ENCODE measurements around the gene PEAK1. TPM values are rescaled to one million over a fixed set of nuclear protein-coding genes. Genes with fewer than 3 reads are reported as not detected.

PEAK1 gene
- total RNA-seq, 4 donors from 2014 or later = 91.8 to 170 (median 123) TPM

DNA sequence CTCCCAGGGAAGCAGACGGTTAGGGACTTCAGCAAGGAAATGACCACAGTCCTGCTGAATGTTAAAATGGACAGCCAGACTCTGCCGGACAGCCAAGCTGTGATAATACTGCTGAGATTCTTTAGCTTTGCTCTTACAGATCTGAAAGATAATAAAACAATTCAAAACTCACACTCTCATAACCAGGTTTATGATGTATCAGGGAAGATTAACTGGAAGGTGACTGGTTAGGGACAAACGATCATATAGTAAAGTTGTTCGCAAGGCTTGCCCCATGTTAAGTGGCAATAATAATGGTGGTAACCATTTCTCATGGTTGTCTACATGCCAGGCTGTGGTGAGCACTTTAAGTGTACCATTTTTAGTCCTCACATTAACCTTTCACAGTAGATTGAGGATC lies 304.7 kb downstream of the PEAK1 start:
- no peak for DNase-seq (ENCODE audit: extremely low spot score)
- intact Hi-C loops (cut with DNase I) = loop anchor here (5.0 kb wide), 2 partner anchors 382 to 427 kb away; no protein-coding TSS in a partner anchor
- Histone ChIP-seq H3K36me3 (peaks cover 0 to 25% (median 22%) of the 10 kb centered on the region in 4 donors), H3K27ac (replicated peaks in 1 of 4) (no peak overlapping the region), H3K4me3 (no peak overlapping the region), H3K27me3 (no peaks in the 10 kb centered on the region), H3K9me3 (no peaks in the 10 kb centered on the region), H3K4me1 (peaks cover 6 to 7% (median 7%) of the 10 kb centered on the region in 4 donors)
- 93% methylated on average over 4 of the region's 4 CpGs for WGBS
- TF ChIP-seq EP300 (IDR thresholded peaks at IDR 0.05) (no peak), POLR2AphosphoS5 (IDR thresholded peaks at IDR 0.05) (no peak)
- TF ChIP-seq, protein P1, sequence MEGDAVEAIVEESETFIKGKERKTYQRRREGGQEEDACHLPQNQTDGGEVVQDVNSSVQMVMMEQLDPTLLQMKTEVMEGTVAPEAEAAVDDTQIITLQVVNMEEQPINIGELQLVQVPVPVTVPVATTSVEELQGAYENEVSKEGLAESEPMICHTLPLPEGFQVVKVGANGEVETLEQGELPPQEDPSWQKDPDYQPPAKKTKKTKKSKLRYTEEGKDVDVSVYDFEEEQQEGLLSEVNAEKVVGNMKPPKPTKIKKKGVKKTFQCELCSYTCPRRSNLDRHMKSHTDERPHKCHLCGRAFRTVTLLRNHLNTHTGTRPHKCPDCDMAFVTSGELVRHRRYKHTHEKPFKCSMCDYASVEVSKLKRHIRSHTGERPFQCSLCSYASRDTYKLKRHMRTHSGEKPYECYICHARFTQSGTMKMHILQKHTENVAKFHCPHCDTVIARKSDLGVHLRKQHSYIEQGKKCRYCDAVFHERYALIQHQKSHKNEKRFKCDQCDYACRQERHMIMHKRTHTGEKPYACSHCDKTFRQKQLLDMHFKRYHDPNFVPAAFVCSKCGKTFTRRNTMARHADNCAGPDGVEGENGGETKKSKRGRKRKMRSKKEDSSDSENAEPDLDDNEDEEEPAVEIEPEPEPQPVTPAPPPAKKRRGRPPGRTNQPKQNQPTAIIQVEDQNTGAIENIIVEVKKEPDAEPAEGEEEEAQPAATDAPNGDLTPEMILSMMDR (IDR thresholded peaks at IDR 0.05) = no peak

DNA sequence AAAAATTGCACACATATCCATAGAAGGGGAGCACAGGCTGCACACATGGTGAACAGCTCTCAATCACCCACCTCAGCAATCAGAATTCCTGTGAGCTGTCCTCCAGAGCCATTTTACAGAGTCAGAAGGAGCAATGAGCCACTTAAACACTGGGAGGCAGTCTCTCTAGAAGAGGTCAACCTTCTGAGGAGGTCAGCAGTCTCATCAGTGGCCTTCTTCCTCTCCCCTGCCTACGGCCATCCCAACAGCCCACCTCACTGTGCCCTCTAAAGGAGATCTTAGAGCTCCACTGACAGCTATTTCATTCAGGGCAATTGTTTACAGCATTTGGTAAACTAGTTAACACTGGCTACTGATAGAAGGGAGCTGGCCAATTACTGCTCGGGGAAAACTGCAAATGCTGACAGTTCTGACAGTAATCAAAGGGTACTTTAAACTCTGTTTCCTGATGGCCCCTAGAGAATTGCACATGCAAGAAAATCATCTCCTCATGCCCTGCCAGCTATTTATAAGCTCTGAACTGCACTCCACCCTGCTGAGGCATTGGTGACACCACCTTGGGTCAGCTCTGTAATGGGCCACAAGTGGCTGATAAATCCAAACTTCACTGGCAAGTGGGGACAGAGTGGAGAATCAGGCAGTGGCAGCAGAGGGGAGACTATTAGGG lies 306.9 kb downstream of the PEAK1 start:
- Histone ChIP-seq H3K9me3 (no peaks in the 10 kb centered on the region), H3K4me3 (no peak overlapping the region), H3K27me3 (no peaks in the 10 kb centered on the region), H3K36me3 (peaks cover 0 to 25% (median 22%) of the 10 kb centered on the region in 4 donors), H3K4me1 (peaks cover under 1 to 7% (median 1%) of the 10 kb centered on the region in 4 donors), H3K27ac (replicated peaks in 1 of 4) (no peak overlapping the region)
- intact Hi-C loops (cut with DNase I) = no loop called here
- 69% methylated on average over 2 of the region's 2 CpGs for WGBS
- TF ChIP-seq POLR2AphosphoS5 (IDR thresholded peaks at IDR 0.05) = no peak
- no peak for TF ChIP-seq EP300 (IDR thresholded peaks at IDR 0.05)
- TF ChIP-seq, protein P1 (IDR thresholded peaks at IDR 0.05) = no peak
- TF ChIP-seq POLR2A (IDR thresholded peaks at IDR 0.05; ENCODE audit: low read depth) = no peak
- no peak for DNase-seq (ENCODE audit: extremely low spot score)

DNA sequence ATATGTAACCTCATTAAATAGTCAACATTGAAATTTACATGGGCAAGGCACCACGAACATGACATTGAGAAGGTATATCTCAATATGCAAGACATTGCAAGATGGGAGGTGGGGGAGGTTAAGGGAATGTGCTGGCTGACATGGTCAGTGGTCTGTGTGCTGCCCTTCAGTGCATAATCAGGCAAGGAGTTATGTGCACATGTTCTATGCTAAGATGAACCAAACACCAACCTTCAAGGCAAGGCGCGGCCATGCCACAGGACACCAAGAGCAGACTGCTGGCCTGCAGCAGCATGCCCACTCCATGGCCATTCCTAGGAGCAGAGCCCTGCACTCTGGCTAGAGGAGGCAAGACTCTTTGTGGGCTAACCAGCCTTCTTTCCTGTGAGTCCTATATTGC lies 308.1 kb downstream of the PEAK1 start:
- Histone ChIP-seq H3K4me3 (no peak overlapping the region), H3K9me3 (no peaks in the 10 kb centered on the region), H3K36me3 (peaks cover 0 to 25% (median 22%) of the 10 kb centered on the region in 4 donors), H3K27ac (replicated peaks in 1 of 4) (no peak overlapping the region), H3K27me3 (no peaks in the 10 kb centered on the region), H3K4me1 (peaks cover 12 to 15% (median 13%) of the 10 kb centered on the region in 4 donors)
- TF ChIP-seq, protein P1 (IDR thresholded peaks at IDR 0.05) = no peak
- TF ChIP-seq POLR2A (IDR thresholded peaks at IDR 0.05; ENCODE audit: low read depth) (no peak), POLR2AphosphoS5 (IDR thresholded peaks at IDR 0.05) (no peak), EP300 (IDR thresholded peaks at IDR 0.05) (no peak)
- 86% methylated on average over 3 of the region's 3 CpGs for WGBS
- no peak for DNase-seq (ENCODE audit: extremely low spot score)
- intact Hi-C loops (cut with DNase I) = no loop called here

DNA sequence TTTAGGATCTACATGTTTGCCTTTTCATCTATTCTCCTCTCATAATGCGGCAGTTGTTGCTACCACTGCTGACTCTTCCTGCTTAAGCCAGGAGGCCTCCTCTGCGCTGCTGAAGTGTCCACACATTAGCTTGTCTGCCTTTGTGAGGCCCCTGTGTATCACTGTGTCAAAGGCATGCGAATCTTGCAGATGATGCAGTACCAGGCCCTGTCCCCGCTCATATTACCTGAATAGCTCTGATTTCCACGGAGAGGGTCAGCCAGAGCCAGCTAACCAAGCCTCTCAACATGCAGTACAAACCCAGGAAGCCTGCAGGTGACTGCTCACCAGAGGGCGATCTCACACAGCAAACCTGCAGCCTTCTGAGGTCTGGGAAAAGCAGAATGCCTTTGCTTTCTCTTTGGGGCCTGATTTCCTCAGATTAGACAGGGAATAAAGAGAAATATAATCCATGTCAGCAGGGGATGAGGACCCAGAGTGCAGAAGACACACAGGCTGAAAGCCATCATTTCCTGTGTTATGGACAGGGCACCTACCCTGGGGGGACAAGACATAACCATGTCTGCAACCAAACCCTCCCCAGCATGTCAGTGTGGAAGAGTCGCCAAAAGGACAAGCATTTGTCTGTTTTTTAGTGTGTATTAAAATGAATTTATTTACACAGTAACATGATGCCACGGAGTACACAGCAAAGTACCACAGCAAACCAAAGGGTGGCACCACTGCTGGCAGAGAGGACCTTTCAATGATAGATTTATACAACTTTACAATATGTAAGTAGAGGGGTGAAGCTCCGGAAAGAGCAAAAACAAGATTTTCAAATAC lies 312.2 kb downstream of the PEAK1 start:
- peak overlapping the region in 1 of 4 donors; percentile 17 for H3K27ac ChIP-seq (replicated peaks in 1 of 4)
- WGBS = 54% methylated on average over 9 of the region's 9 CpGs
- H3K4me3 ChIP-seq = no peak overlapping the region
- peaks cover 0 to 4% (median 2%) of the 10 kb centered on the region in 4 donors for H3K36me3 ChIP-seq
- peak in 1 of 2 donors; percentile 16 for TF ChIP-seq POLR2AphosphoS5 (IDR thresholded peaks at IDR 0.05)
- TF ChIP-seq EP300 (IDR thresholded peaks at IDR 0.05) = no peak
- TF ChIP-seq, protein P1 (IDR thresholded peaks at IDR 0.05) = peak; percentile 35 to 57 (median 45)
- no peaks in the 10 kb centered on the region for H3K9me3 ChIP-seq
- peaks cover 14 to 28% (median 17%) of the 10 kb centered on the region in 4 donors for H3K4me1 ChIP-seq
- intact Hi-C loops (cut with DNase I) = no loop called here
- H3K27me3 ChIP-seq = no peaks in the 10 kb centered on the region
- DNase-seq (ENCODE audit: extremely low spot score) = no peak
